ENCODE measurements around the gene SPATA17. TPM values are rescaled to one million over a fixed set of nuclear protein-coding genes. Genes with fewer than 3 reads are reported as not detected.

Gene SPATA17
- total RNA-seq, 4 donors from 2014 or later = 0.52 to 2.4 TPM; not detected in 2

DNA sequence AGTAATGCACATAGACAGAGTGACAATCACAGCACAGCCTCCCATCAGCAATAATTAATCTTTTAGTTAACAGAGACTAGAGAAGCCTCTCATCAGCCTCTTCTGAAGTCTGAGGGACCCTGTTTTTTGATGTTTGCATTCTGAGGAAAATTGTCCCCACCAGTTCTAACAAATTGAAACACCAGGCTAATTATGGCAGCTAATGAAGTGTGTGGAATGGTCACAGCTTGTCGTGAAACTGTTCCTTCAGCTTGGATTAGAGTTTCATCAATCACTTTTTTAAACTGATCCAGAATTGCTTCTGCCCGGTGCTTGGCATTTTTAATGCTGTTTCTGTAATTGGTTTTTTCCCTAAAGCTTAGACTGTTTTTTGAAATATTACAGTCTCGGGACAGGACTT, 208.0 kb downstream of the SPATA17 start:
- Histone ChIP-seq H3K4me3 (no peak overlapping the region), H3K36me3 (no peaks in the 10 kb centered on the region), H3K27ac (no peak overlapping the region), H3K4me1 (no peaks in the 10 kb centered on the region), H3K9me3 (no peaks in the 10 kb centered on the region), H3K27me3 (no peaks in the 10 kb centered on the region)
- intact Hi-C loops (cut with DNase I; ENCODE audit: low total_unique reads) = no loop called here
- no peak for DNase-seq
- no peak for TF ChIP-seq POLR2A (IDR thresholded peaks at IDR 0.05)
- TF ChIP-seq, protein P1, sequence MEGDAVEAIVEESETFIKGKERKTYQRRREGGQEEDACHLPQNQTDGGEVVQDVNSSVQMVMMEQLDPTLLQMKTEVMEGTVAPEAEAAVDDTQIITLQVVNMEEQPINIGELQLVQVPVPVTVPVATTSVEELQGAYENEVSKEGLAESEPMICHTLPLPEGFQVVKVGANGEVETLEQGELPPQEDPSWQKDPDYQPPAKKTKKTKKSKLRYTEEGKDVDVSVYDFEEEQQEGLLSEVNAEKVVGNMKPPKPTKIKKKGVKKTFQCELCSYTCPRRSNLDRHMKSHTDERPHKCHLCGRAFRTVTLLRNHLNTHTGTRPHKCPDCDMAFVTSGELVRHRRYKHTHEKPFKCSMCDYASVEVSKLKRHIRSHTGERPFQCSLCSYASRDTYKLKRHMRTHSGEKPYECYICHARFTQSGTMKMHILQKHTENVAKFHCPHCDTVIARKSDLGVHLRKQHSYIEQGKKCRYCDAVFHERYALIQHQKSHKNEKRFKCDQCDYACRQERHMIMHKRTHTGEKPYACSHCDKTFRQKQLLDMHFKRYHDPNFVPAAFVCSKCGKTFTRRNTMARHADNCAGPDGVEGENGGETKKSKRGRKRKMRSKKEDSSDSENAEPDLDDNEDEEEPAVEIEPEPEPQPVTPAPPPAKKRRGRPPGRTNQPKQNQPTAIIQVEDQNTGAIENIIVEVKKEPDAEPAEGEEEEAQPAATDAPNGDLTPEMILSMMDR (IDR thresholded peaks at IDR 0.05) = no peak

DNA sequence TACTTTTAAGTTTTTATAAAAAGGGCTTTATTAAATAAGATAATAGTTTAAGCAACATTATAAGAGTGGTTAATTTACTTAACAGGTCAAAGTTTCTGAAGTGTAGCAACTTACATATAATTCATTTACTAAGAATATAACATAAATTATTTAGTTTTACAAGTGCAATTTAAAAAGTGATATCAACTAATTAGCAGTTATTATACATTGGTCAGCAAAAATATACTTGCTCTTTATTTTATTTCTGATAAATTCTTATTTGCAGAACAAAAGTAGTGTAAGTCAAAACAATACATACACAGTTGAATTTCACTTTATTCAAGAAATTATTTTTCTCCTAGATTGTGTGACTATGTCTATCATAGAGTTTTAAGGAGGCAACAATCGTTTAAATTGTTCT, 215.6 kb downstream of the SPATA17 start:
- no peaks in the 10 kb centered on the region for H3K36me3 ChIP-seq
- no peaks in the 10 kb centered on the region for H3K9me3 ChIP-seq
- H3K27ac ChIP-seq = no peak overlapping the region
- TF ChIP-seq, protein P1 (IDR thresholded peaks at IDR 0.05) = no peak
- no peak for TF ChIP-seq POLR2A (IDR thresholded peaks at IDR 0.05)
- H3K4me3 ChIP-seq = no peak overlapping the region
- H3K4me1 ChIP-seq = no peaks in the 10 kb centered on the region
- intact Hi-C loops (cut with DNase I; ENCODE audit: low total_unique reads) = no loop called here
- no peaks in the 10 kb centered on the region for H3K27me3 ChIP-seq
- no peak for DNase-seq

DNA sequence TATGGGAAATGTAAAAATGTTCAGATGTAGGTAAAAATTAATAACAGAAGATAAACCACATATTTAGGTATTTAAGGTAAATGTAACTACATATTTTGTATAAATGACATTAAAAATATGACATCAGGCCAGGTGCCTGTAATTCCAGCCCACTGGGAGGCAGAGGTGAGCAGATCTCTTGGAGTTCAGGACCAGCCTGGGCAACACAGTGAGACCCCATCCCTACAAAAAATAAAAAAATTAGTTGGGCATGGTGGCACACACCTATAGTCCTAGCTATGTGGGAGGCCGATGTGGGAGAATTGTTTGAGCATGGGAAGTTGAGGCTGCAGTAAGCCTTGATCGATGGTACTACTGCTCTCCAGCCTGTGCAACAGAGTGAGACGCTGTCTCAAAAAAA, 216.5 kb downstream of the SPATA17 start:
- Histone ChIP-seq H3K27ac (no peak overlapping the region), H3K4me1 (no peaks in the 10 kb centered on the region), H3K27me3 (no peaks in the 10 kb centered on the region), H3K9me3 (no peaks in the 10 kb centered on the region), H3K36me3 (no peaks in the 10 kb centered on the region), H3K4me3 (no peak overlapping the region)
- TF ChIP-seq POLR2A (IDR thresholded peaks at IDR 0.05) = no peak
- TF ChIP-seq, protein P1 (IDR thresholded peaks at IDR 0.05) = no peak
- DNase-seq = no peak
- intact Hi-C loops (cut with DNase I; ENCODE audit: low total_unique reads) = no loop called here

DNA sequence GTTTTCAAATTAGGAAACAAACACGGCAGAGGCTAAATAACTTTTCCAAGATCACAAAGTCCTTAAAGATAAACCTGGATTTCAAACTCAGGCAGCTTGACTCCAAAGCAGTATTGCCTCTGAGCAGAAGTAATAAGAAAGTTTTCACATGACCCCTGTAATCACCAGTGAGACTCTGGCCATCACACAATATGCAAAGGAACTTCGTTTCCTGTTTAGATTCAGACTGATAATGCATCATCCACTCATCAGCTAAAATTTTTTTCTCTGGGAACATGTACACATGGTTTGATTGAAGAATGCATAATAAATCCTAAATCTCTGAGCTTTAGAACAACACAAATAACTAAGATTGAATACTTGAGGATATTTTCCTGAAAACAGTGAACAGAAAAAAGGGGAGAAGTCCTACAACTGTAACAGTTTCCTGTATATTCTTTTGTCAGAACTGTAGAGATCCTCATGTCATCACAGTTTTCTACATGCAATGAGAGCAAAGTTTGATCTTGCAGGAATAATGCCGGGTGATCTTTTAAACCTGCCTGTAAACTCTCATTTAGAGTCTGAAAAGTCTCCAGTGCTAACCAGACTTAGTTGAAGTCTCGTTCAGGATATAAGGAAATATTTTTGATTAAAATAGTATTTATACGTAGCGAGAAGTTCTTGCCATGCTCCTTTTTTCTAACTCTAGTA, 225.3 kb downstream of the SPATA17 start:
- TF ChIP-seq, protein P1 (IDR thresholded peaks at IDR 0.05) = no peak
- no peak for TF ChIP-seq POLR2A (IDR thresholded peaks at IDR 0.05)
- Histone ChIP-seq H3K36me3 (no peaks in the 10 kb centered on the region), H3K9me3 (no peaks in the 10 kb centered on the region), H3K4me1 (no peaks in the 10 kb centered on the region), H3K27ac (no peak overlapping the region), H3K27me3 (no peaks in the 10 kb centered on the region), H3K4me3 (no peak overlapping the region)
- intact Hi-C loops (cut with DNase I; ENCODE audit: low total_unique reads) = no loop called here
- DNase-seq = no peak

DNA sequence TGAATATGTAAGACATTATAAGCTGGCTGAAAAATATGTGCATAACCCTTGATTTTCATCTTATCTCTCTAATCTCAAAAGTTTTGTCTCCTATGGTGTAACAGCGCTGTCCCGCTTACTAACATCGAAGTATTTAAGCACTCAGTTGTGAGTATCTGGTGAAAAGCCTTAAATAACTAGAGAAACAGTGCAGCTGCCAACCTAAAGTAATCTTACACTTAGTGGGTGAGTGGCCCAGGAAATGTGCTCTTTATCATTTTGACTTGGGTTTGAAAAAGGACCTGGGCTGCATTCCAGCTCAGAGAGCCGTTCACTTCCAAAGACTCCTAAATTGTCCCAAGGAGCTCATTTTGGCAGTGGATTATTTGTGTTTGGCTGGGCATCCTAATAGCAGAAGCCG, 225.9 kb downstream of the SPATA17 start:
- DNase-seq = no peak
- no peaks in the 10 kb centered on the region for H3K36me3 ChIP-seq
- no peaks in the 10 kb centered on the region for H3K27me3 ChIP-seq
- TF ChIP-seq POLR2A (IDR thresholded peaks at IDR 0.05) = no peak
- TF ChIP-seq, protein P1 (IDR thresholded peaks at IDR 0.05) = no peak
- no peaks in the 10 kb centered on the region for H3K9me3 ChIP-seq
- no peak overlapping the region for H3K27ac ChIP-seq
- no peaks in the 10 kb centered on the region for H3K4me1 ChIP-seq
- no peak overlapping the region for H3K4me3 ChIP-seq
- intact Hi-C loops (cut with DNase I; ENCODE audit: low total_unique reads) = no loop called here

All from uterus (tissue), 4 donors.